K562 (cell line): Measurements from ENCODE around the gene UQCR11.

Source experiments
- CTCF ChIP-seq, 3 experiments: IDR thresholded peaks in 2 of 3; conservative IDR thresholded peaks in 1 of 3; 2 replicates each; pipeline ENCODE4 v1.5.1; 2011 to 2012; ENCODE audit warnings: low read length in 3 of 3, mild to moderate bottlenecking in 3 of 3, control low read depth in 2 of 3, improper control_type of control experiment in 1 of 3, inconsistent platforms in 1 of 3, low read depth in 1 of 3, mixed read lengths in 1 of 3, moderate library complexity in 1 of 3; ENCODE audit not compliant: insufficient read depth in 2 of 3
- JUND ChIP-seq, 2 experiments: IDR thresholded peaks; 2 replicates in 1 of 2; 3 replicates in 1 of 2; pipeline ENCODE4 v1.6.1; 2011; ENCODE audit warnings: borderline replicate concordance in 2 of 2, low read depth in 2 of 2, low read length in 2 of 2, improper control_type of control experiment in 1 of 2, missing biosample characterization in 1 of 2, missing genetic modification characterization in 1 of 2, missing genetic modification reagents in 1 of 2
- KDM5B ChIP-seq: fragments of 200-600 bp; sonication (generic); IDR thresholded peaks from 2 replicates; pipeline ENCODE4 v1.6.1; 2012; ENCODE audit warnings: low read depth, mild to moderate bottlenecking, moderate library complexity, low read length, control low read depth, inconsistent platforms; ENCODE audit not compliant: insufficient replicate concordance
- MAX ChIP-seq: sonication (generic); formaldehyde crosslinking; IDR thresholded peaks from 2 replicates; pipeline ENCODE4 v1.9.0; 2022; ENCODE audit warnings: mild to moderate bottlenecking, missing genetic modification reagents
- MXD1 ChIP-seq: fragments of 250-450 bp; sonication (Bioruptor Pico); IDR thresholded peaks from 2 replicates; pipeline ENCODE4 v1.8.0; 2021; ENCODE audit warnings: borderline replicate concordance, mild to moderate bottlenecking, moderate library complexity; ENCODE audit not compliant: poor library complexity, severe bottlenecking
- MYNN ChIP-seq, 2 experiments: sonication (generic); formaldehyde crosslinking in 1 of 2; IDR thresholded peaks; 2 replicates each; pipeline versions ENCODE4 v1.5.0 to v1.6.1; 2016 to 2020; ENCODE audit warnings: antibody characterized with exemption in 1 of 2, missing genetic modification reagents in 1 of 2
- POLR2A ChIP-seq: fragments of 450-650 bp; conservative IDR thresholded peaks from 2 replicates; pipeline ENCODE4 v1.6.1; 2016
- PTRF ChIP-seq: fragments of 450-650 bp; IDR thresholded peaks from 2 replicates; pipeline ENCODE4 v1.6.1; 2016; ENCODE audit warnings: mild to moderate bottlenecking, missing genetic modification characterization, missing compliant biosample characterization
- RAD21 ChIP-seq, 2 experiments: fragments of 250-450 bp in 1 of 2; fragments of 450-650 bp in 1 of 2; sonication (Bioruptor Pico) in 1 of 2; formaldehyde crosslinking in 1 of 2; IDR thresholded peaks in 1 of 2; conservative IDR thresholded peaks in 1 of 2; 2 replicates each; pipeline versions ENCODE4 v1.4.0 to v1.8.0; 2020 to 2022; ENCODE audit warnings: mild to moderate bottlenecking in 2 of 2, moderate library complexity in 1 of 2
- REST ChIP-seq, 2 experiments: fragments of 450-650 bp; formaldehyde crosslinking in 1 of 2; IDR thresholded peaks; 2 replicates each; pipeline versions ENCODE4 v1.4.0 to v1.6.1; 2014 to 2020; ENCODE audit warnings: mild to moderate bottlenecking in 2 of 2, borderline replicate concordance in 1 of 2, low read depth in 1 of 2
- TSHZ1 ChIP-seq: fragments of 250-450 bp; sonication (Bioruptor Pico); IDR thresholded peaks from 2 replicates; pipeline ENCODE4 v1.4.0; 2020; ENCODE audit warnings: mild to moderate bottlenecking, moderate library complexity
- ZNF140 ChIP-seq: fragments of 250-450 bp; sonication (Bioruptor Pico); IDR thresholded peaks from 2 replicates; pipeline ENCODE4 v1.8.0; 2021; ENCODE audit warnings: moderate library complexity, mild to moderate bottlenecking, inconsistent platforms

GRCh38 chr19:1649706-1650649 is 44.7 kb upstream of the UQCR11 start:
- TF ChIP-seq CTCF (IDR thresholded peaks at IDR 0.05 in 2 of 3, conservative IDR thresholded peaks at IDR 0.05 in 1 of 3; ENCODE audit: insufficient read depth in 2 of 3, low read depth in 1 of 3, low read length in 3 of 3) (no peak), TSHZ1 (no peak), REST (IDR thresholded peaks at IDR 0.05; ENCODE audit: borderline replicate concordance) (no peak), REST (CRISPR knock-in tag; IDR thresholded peaks at IDR 0.05; ENCODE audit: low read depth) (no peak), MAX (CRISPR knock-in tag) (no peak), JUND (IDR thresholded peaks at IDR 0.05; ENCODE audit: borderline replicate concordance, low read depth, low read length) (no peak), JUND (tag; IDR thresholded peaks at IDR 0.05; ENCODE audit: borderline replicate concordance, low read depth, low read length) (no peak), ZNF140 (CRISPR knock-in tag) (no peak), PTRF (tag) (no peak), KDM5B (no peak), RAD21 (CRISPR knock-in tag; conservative IDR thresholded peaks at IDR 0.05 in 1 of 2, IDR thresholded peaks at IDR 0.05 in 1 of 2) (no peak), POLR2A (no peak), MYNN (IDR thresholded peaks at IDR 0.05) (no peak), MYNN (CRISPR knock-in tag; IDR thresholded peaks at IDR 0.05) (no peak), MXD1 (CRISPR knock-in tag) (no peak)
